Neuronal stem cell (in vitro differentiated cells): ENCODE data around the gene THAP5.

ENCODE experiments used
- DNase-seq: peaks from one replicate; pipeline ENCODE4 v3.0.0-alpha.2; 2013; ENCODE audit warnings: low spot score
- H2AFZ ChIP-seq: one replicate; pipeline ENCODE4 v1.6.1; 2013; ENCODE audit warnings: mild to moderate bottlenecking, low read length, inconsistent platforms
- H2AK5ac ChIP-seq: 2 replicates; pipeline ENCODE4 v1.6.1; 2013; ENCODE audit warnings: low read depth, mild to moderate bottlenecking, inconsistent platforms, low read length, moderate library complexity, mixed read lengths
- H2BK120ac ChIP-seq: 2 replicates; pipeline ENCODE4 v1.6.1; 2013; ENCODE audit warnings: low read depth, mild to moderate bottlenecking, inconsistent platforms, low read length, moderate library complexity, mixed read lengths
- H2BK12ac ChIP-seq: one replicate; pipeline ENCODE4 v1.6.1; 2013; ENCODE audit warnings: low read length, inconsistent platforms
- H2BK15ac ChIP-seq: 2 replicates; pipeline ENCODE4 v1.6.1; 2013; ENCODE audit warnings: mild to moderate bottlenecking, low read length, inconsistent platforms, mixed read lengths
- H2BK5ac ChIP-seq: one replicate; pipeline ENCODE4 v1.6.1; 2013; ENCODE audit warnings: inconsistent platforms, mild to moderate bottlenecking, low read length, moderate library complexity
- H3K14ac ChIP-seq: one replicate; pipeline ENCODE4 v1.6.1; 2013; ENCODE audit warnings: low read length, inconsistent platforms
- H3K18ac ChIP-seq: 2 replicates; pipeline ENCODE4 v1.6.1; 2013; ENCODE audit warnings: low read length, inconsistent platforms
- H3K23ac ChIP-seq: 2 replicates; pipeline ENCODE4 v1.6.1; 2013; ENCODE audit warnings: low read depth, mild to moderate bottlenecking, mixed read lengths, low read length, inconsistent platforms; ENCODE audit not compliant: poor library complexity
- H3K27ac ChIP-seq: replicated peaks from 3 replicates; pipeline ENCODE4 v1.5.1; 2013; ENCODE audit warnings: low read length, inconsistent platforms
- H3K27me3 ChIP-seq, 3 experiments: 2 replicates each; pipeline ENCODE4 v1.6.1; 2013; ENCODE audit warnings: low read length in 3 of 3, mild to moderate bottlenecking in 2 of 3, inconsistent platforms in 1 of 3, low read depth in 1 of 3, mixed read lengths in 1 of 3, moderate library complexity in 1 of 3; ENCODE audit not compliant: control insufficient read depth in 3 of 3, insufficient read depth in 3 of 3
- H3K36me3 ChIP-seq, 2 donors: replicated peaks in 1 of 2; 2 replicates each; pipeline ENCODE4 v1.6.1; 2013; ENCODE audit warnings: low read length in 2 of 2; ENCODE audit not compliant: control insufficient read depth in 2 of 2, insufficient read depth in 2 of 2
- H3K4ac ChIP-seq: 2 replicates; pipeline ENCODE4 v1.6.1; 2013; ENCODE audit warnings: inconsistent platforms, mild to moderate bottlenecking, low read length, moderate library complexity
- H3K4me1 ChIP-seq, 2 donors: 1 replicate in 1 of 2; 2 replicates in 1 of 2; pipeline ENCODE4 v1.6.1; 2013; ENCODE audit warnings: low read length in 2 of 2, low read depth in 1 of 2; ENCODE audit not compliant: control insufficient read depth in 2 of 2, insufficient read depth in 1 of 2
- H3K4me2 ChIP-seq: one replicate; pipeline ENCODE4 v1.6.1; 2013; ENCODE audit warnings: mild to moderate bottlenecking, low read length, inconsistent platforms; ENCODE audit not compliant: insufficient read depth, poor library complexity, severe bottlenecking
- H3K4me3 ChIP-seq, 2 donors: 2 replicates each; pipeline ENCODE4 v1.5.1; 2013; ENCODE audit warnings: low read length in 2 of 2, mild to moderate bottlenecking in 2 of 2, inconsistent platforms in 1 of 2, moderate library complexity in 1 of 2
- H3K79me1 ChIP-seq: one replicate; pipeline ENCODE4 v1.6.1; 2013; ENCODE audit warnings: low read depth, mild to moderate bottlenecking, inconsistent platforms, low read length, moderate library complexity
- H3K9ac ChIP-seq: one replicate; pipeline ENCODE4 v1.6.1; 2013; ENCODE audit warnings: mild to moderate bottlenecking, low read depth, low read length, inconsistent platforms; ENCODE audit not compliant: poor library complexity
- H3K9me3 ChIP-seq, 2 donors: replicated peaks in 1 of 2; 2 replicates each; pipeline versions ENCODE3 to v1.6.1; 2013; ENCODE audit warnings: low read length in 2 of 2, mild to moderate bottlenecking in 2 of 2, inconsistent platforms in 1 of 2, low read depth in 1 of 2, mixed read lengths in 1 of 2, moderate library complexity in 1 of 2; ENCODE audit not compliant: control insufficient read depth in 2 of 2, insufficient read depth in 1 of 2
- H4K8ac ChIP-seq: one replicate; pipeline ENCODE4 v1.6.1; 2013; ENCODE audit warnings: low read depth, mild to moderate bottlenecking, inconsistent platforms, low read length, moderate library complexity
- H4K91ac ChIP-seq: one replicate; pipeline ENCODE4 v1.6.1; 2013; ENCODE audit warnings: low read length, low read depth, mild to moderate bottlenecking, inconsistent platforms; ENCODE audit not compliant: poor library complexity
- WGBS, 2 donors: extraction: QIAGEN DNeasy Blood & Tissue Kit; methylation state at CpG; one replicate each; pipeline ENCODE4 v1.1.7; 2013; ENCODE audit warnings: missing lambda C conversion rate in 2 of 2, mixed read lengths in 1 of 2; ENCODE audit not compliant: insufficient read length in 2 of 2, insufficient replicate concordance in 1 of 2; ENCODE audit errors: extremely low coverage in 2 of 2; 5-methylcytosine and 5-hydroxymethylcytosine counted together

The THAP5 gene

GRCh38 chr7:108515013-108515412, 54.5 kb downstream of the THAP5 start:
- H3K79me1 ChIP-seq: peaks cover 3% of the 10 kb centered on the region
- DNase-seq: no peak
- no peak overlapping the region for H3K18ac ChIP-seq
- no peak overlapping the region for H3K23ac ChIP-seq
- peaks cover 5 to 24% of the 10 kb centered on the region in 2 donors for H3K9me3 ChIP-seq
- H3K14ac ChIP-seq: no peak overlapping the region
- H3K36me3 ChIP-seq: peaks cover 2 to 65% of the 10 kb centered on the region in 2 donors
- no peak overlapping the region for H2AFZ ChIP-seq
- no peaks in the 10 kb centered on the region for H3K27me3 ChIP-seq
- no peak overlapping the region for H3K4ac ChIP-seq
- no peak overlapping the region for H3K9ac ChIP-seq
- no peak overlapping the region for H4K91ac ChIP-seq
- no peak overlapping the region for H3K4me3 ChIP-seq
- no peak overlapping the region for H2BK15ac ChIP-seq
- no peak overlapping the region for H2BK12ac ChIP-seq
- H2BK120ac ChIP-seq: no peak overlapping the region
- no peak overlapping the region for H2AK5ac ChIP-seq
- H4K8ac ChIP-seq: no peak overlapping the region
- no peak overlapping the region for H2BK5ac ChIP-seq
- no CpG with 5 or more reads among the region's 3 CpGs for WGBS, 2 donors
- H3K4me2 ChIP-seq: no peak overlapping the region
- no peak overlapping the region for H3K27ac ChIP-seq
- H3K4me1 ChIP-seq: no peaks in the 10 kb centered on the region
